DND-41 (cell line): ENCODE results near the gene FHOD3.

Experiments
- EZH2 ChIP-seq: IDR thresholded peaks from 3 replicates; pipeline ENCODE4 v1.6.1; 2012; ENCODE audit warnings: borderline replicate concordance, low read depth, mild to moderate bottlenecking, moderate library complexity, low read length, inconsistent platforms; ENCODE audit not compliant: severe bottlenecking
- TF ChIP-seq, protein P1 (sequence below): IDR thresholded peaks from 2 replicates; pipeline ENCODE4 v1.5.1; 2012; ENCODE audit warnings: borderline replicate concordance, low read length, moderate library complexity, mild to moderate bottlenecking; ENCODE audit not compliant: poor library complexity, severe bottlenecking; ENCODE audit errors: extremely low read depth

DNA sequence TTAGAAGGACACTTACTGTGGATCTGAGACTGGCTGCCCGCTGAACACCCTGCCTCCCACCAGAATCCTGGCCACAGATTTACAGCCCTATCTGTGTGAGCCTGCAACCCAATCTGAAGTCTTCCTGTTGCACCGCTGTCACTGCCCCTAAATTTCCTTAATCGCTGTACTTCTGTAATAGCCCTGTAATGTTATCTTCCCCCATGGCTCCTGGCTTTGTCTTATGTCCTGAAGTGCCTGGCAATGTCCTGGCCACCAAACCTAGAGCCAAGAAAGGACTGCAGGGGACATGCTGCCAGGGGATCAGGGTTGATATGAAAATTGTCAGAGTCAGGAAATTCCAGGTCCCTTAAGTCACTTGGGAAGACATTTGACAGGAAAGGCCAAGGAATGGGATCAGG is 52.7 kb downstream of the FHOD3 start:
- TF ChIP-seq, protein P1, sequence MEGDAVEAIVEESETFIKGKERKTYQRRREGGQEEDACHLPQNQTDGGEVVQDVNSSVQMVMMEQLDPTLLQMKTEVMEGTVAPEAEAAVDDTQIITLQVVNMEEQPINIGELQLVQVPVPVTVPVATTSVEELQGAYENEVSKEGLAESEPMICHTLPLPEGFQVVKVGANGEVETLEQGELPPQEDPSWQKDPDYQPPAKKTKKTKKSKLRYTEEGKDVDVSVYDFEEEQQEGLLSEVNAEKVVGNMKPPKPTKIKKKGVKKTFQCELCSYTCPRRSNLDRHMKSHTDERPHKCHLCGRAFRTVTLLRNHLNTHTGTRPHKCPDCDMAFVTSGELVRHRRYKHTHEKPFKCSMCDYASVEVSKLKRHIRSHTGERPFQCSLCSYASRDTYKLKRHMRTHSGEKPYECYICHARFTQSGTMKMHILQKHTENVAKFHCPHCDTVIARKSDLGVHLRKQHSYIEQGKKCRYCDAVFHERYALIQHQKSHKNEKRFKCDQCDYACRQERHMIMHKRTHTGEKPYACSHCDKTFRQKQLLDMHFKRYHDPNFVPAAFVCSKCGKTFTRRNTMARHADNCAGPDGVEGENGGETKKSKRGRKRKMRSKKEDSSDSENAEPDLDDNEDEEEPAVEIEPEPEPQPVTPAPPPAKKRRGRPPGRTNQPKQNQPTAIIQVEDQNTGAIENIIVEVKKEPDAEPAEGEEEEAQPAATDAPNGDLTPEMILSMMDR = no peak
- no peak for TF ChIP-seq EZH2
